Stimulated activated CD4-positive, alpha-beta T cell treated with anti-CD3 and anti-CD28 coated beads, Interleukin-1b, Interleukin-23, amount 100 ng/mL, for 1 hour (primary cell): ENCODE data around the gene ZNF20.
A peak's percentile ranks its signal among the peaks of the same experiment; 100 is the strongest.
"Not testable (repeated sequence)": the region's sequence is repeated elsewhere in the genome, so short reads cannot be mapped to it uniquely, and the experiment has no call there.

Source experiments
- DNase-seq, 2 donors: peaks; one replicate each; pipeline ENCODE4 v3.0.0-alpha.2; 2020; ENCODE audit warnings: low read depth in 2 of 2

The ZNF20 gene

DNA sequence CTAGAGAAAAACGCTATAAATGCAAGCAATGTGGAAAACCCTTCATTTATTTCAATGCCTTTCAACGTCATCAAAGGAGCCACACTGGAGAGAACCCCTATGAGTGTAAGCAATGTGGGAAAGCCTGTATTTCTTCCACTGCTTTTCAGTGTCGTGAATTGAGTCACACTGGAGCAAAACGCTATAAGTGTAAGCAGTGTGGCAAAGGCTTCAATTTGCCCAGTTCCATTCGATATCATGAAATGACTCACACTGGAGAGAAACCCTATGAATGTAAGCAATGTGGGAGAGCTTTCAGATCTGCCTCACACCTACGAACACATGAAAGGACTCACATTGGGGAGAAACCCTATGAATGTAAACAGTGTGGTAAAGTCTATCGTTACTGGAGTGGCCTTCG, 27.4 kb downstream of the ZNF20 start:
- DNase-seq = no peak

GRCh38 chr19:12111943-12112637, 28.1 kb downstream of the ZNF20 start:
- DNase-seq = no peak

DNA sequence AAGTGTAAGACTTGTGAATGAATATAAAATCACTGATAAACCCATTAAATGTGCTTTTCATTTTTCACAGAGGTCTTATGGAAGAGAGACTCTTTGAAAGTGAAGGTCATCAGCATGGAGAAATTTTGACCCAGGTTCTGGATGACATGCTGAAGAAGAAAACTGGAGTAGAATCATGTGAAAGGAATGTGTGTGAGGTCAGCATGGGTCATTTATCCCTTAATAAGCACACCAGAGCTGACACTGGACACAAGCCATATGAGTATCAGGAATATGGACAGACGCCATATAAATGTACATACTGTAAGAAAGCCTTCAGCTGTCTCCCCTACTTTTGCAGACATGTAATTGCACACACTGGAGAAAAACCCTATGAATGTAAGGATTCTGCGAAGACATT, 29.0 kb downstream of the ZNF20 start:
- no peak for DNase-seq

GRCh38 chr19:12103909-12104308, 36.2 kb downstream of the ZNF20 start:
- DNase-seq = not testable (repeated sequence)

- no peak for DNase-seq
Observed at GRCh38 chr19:12098040-12098439, 42.1 kb downstream of the ZNF20 start.

- no peak for DNase-seq
Observed at GRCh38 chr19:12095111-12095790, 44.9 kb downstream of the ZNF20 start.

DNA sequence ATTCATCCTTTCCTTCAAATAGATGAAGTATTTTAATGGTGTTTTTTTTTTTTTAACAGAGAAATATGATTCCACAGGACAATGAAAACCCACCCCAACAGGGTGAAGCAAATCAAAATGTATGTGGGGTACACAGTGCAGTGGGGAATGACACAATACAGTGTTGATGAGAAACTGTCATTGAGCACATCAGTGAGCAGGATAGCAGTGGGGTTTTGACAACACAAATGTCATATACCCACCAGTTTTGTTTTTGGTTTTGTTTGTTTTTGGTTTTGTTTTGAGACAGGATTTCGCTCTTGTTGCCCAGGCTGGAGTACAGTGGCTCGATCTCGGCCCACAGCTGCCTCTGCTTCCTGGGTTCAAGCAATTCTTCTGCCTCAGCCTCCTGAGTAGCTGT, 46.4 kb downstream of the ZNF20 start:
- no peak for DNase-seq

- no peak for DNase-seq
Observed at GRCh38 chr19:12092956-12093355, 47.2 kb downstream of the ZNF20 start.

GRCh38 chr19:12092065-12092867, 47.9 kb downstream of the ZNF20 start:
- peak in 1 of 2 donors; percentile 30 for DNase-seq

GRCh38 chr19:12090807-12091206, 49.3 kb downstream of the ZNF20 start:
- peak in 1 of 2 donors; percentile 47 for DNase-seq

- DNase-seq = no peak
Observed at GRCh38 chr19:12085074-12085818, 54.9 kb downstream of the ZNF20 start.

GRCh38 chr19:12083336-12083735, 56.8 kb downstream of the ZNF20 start:
- DNase-seq = not testable (repeated sequence)
